H1 (cell line): ENCODE results near the gene VPS50. TPM values are rescaled to one million over a fixed set of nuclear protein-coding genes. Genes with fewer than 3 reads are reported as not detected.

Source experiments
- CTCF ChIA-PET: fragments of 300-600 bp; sonication (Branson Sonifier 250); formaldehyde crosslinking; loops from one replicate; lab custom pipeline; 2021; ENCODE audit not compliant: partially characterized antibody; lab: Charles Lee
- POLR2A ChIA-PET: fragments of 300-600 bp; sonication (Branson Sonifier 250); formaldehyde crosslinking; loops from one replicate; lab custom pipeline; 2021; ENCODE audit warnings: inconsistent platforms; ENCODE audit not compliant: partially characterized antibody; lab: Charles Lee
- DNase-seq, 2 experiments: peaks; one replicate each; pipeline versions ENCODE4 v3.0.0 to v3.0.0-alpha.2; 2010 to 2022; ENCODE audit warnings: low spot score in 2 of 2, low read depth in 1 of 2, mixed read lengths in 1 of 2
- FAIRE-seq: peaks from 2 replicates; lab custom pipeline; 2011; peaks lifted over from hg19 to GRCh38; lab: Jason Lieb, UNC
- H2AFZ ChIP-seq: 2 replicates; pipeline ENCODE4 v1.8.1; 2012; ENCODE audit warnings: low read length, inconsistent platforms
- H2AK5ac ChIP-seq: 2 replicates; pipeline ENCODE4 v1.6.1; 2013; ENCODE audit warnings: low read depth, low read length
- H2BK120ac ChIP-seq: replicated peaks from 2 replicates; pipeline ENCODE3; 2013; ENCODE audit warnings: low read depth, low read length, inconsistent platforms
- H2BK12ac ChIP-seq: 2 replicates; pipeline ENCODE4 v1.6.1; 2013; ENCODE audit warnings: low read depth, low read length
- H2BK15ac ChIP-seq: 2 replicates; pipeline ENCODE4 v1.6.1; 2013; ENCODE audit warnings: low read length
- H2BK20ac ChIP-seq: 2 replicates; pipeline ENCODE4 v1.6.1; 2013; ENCODE audit warnings: low read length
- H2BK5ac ChIP-seq: 2 replicates; pipeline ENCODE4 v1.6.1; 2013; ENCODE audit warnings: low read depth, low read length
- H3K14ac ChIP-seq: 2 replicates; pipeline ENCODE4 v1.6.1; 2013; ENCODE audit warnings: inconsistent platforms; ENCODE audit not compliant: insufficient read length
- H3K18ac ChIP-seq: 2 replicates; pipeline ENCODE4 v1.6.1; 2013; ENCODE audit warnings: low read length; ENCODE audit errors: extremely low read depth
- H3K23ac ChIP-seq: 2 replicates; pipeline ENCODE4 v1.6.1; 2013; ENCODE audit warnings: inconsistent platforms; ENCODE audit not compliant: insufficient read length
- H3K23me2 ChIP-seq: 2 replicates; pipeline ENCODE4 v1.6.1; 2013; ENCODE audit warnings: low read depth, low read length
- H3K27ac ChIP-seq: 2 replicates; pipeline ENCODE4 v1.6.1; 2011; ENCODE audit warnings: low read depth, low read length, inconsistent platforms
- H3K27me3 ChIP-seq, 4 experiments: replicated peaks in 1 of 4; 1 replicate in 1 of 4; 2 replicates in 3 of 4; pipeline versions ENCODE4 v1.6.1 to v1.8.1; 2011 to 2013; ENCODE audit warnings: low read length in 3 of 4, mild to moderate bottlenecking in 3 of 4, inconsistent platforms in 2 of 4, mixed read lengths in 2 of 4, moderate library complexity in 1 of 4; ENCODE audit not compliant: control insufficient read depth in 3 of 4, insufficient read depth in 3 of 4; ENCODE audit errors: extremely low read depth in 1 of 4
- H3K36me3 ChIP-seq, 4 experiments: 2 replicates each; pipeline versions ENCODE4 v1.6.1 to v1.8.1; 2011 to 2013; ENCODE audit warnings: mild to moderate bottlenecking in 4 of 4, low read length in 3 of 4, moderate library complexity in 2 of 4, control low read depth in 1 of 4, inconsistent platforms in 1 of 4; ENCODE audit not compliant: insufficient read depth in 4 of 4, control insufficient read depth in 2 of 4
- H3K4ac ChIP-seq: replicated peaks from 2 replicates; pipeline ENCODE3; 2013; ENCODE audit warnings: low read length, low read depth, mixed read lengths, inconsistent platforms; ENCODE audit not compliant: insufficient read length
- H3K4me1 ChIP-seq, 4 experiments: replicated peaks in 1 of 4; 1 replicate in 1 of 4; 2 replicates in 3 of 4; pipeline versions ENCODE4 v1.6.1 to v1.8.1; 2011 to 2013; ENCODE audit warnings: low read length in 3 of 4, inconsistent platforms in 2 of 4, mixed read lengths in 1 of 4; ENCODE audit not compliant: insufficient read depth in 4 of 4, control insufficient read depth in 3 of 4
- H3K4me2 ChIP-seq, 2 experiments: 2 replicates each; pipeline versions ENCODE4 v1.6.1 to v1.8.1; 2011 to 2013; ENCODE audit warnings: low read depth in 2 of 2, low read length in 2 of 2, control low read depth in 1 of 2, inconsistent platforms in 1 of 2, mild to moderate bottlenecking in 1 of 2; ENCODE audit not compliant: insufficient read depth in 1 of 2
- H3K4me3 ChIP-seq, 4 experiments: fragments of 200-600, 300-600 bp in 1 of 4; sonication (generic), shearing (Covaris generic), sonication (Bioruptor Twin) in 1 of 4; 2 replicates each; pipeline versions ENCODE4 v1.5.1 to v1.8.1; 2011 to 2016; ENCODE audit warnings: low read length in 4 of 4, low read depth in 3 of 4, control low read depth in 2 of 4, inconsistent platforms in 2 of 4, mild to moderate bottlenecking in 2 of 4, mixed read lengths in 1 of 4, moderate library complexity in 1 of 4; ENCODE audit not compliant: insufficient read depth in 2 of 4; ENCODE audit errors: extremely low read depth in 1 of 4
- H3K56ac ChIP-seq: replicated peaks from 2 replicates; pipeline ENCODE3; 2013; ENCODE audit warnings: low read depth, mild to moderate bottlenecking, mixed read lengths, low read length, inconsistent platforms; ENCODE audit not compliant: insufficient read length
- H3K79me1 ChIP-seq: 2 replicates; pipeline ENCODE4 v1.6.1; 2013; ENCODE audit warnings: low read depth, low read length, control low read depth
- H3K79me2 ChIP-seq, 2 experiments: 2 replicates each; pipeline versions ENCODE4 v1.6.1 to v1.8.1; 2012 to 2013; ENCODE audit warnings: low read length in 2 of 2, mild to moderate bottlenecking in 2 of 2, inconsistent platforms in 1 of 2; ENCODE audit not compliant: insufficient read depth in 2 of 2, control insufficient read depth in 1 of 2
- H3K9ac ChIP-seq, 4 experiments: replicated peaks in 1 of 4; 1 replicate in 1 of 4; 2 replicates in 3 of 4; pipeline versions ENCODE4 v1.6.1 to v1.8.1; 2011 to 2013; ENCODE audit warnings: low read depth in 3 of 4, low read length in 3 of 4, control low read depth in 2 of 4, mild to moderate bottlenecking in 2 of 4, moderate library complexity in 2 of 4, inconsistent platforms in 1 of 4; ENCODE audit errors: extremely low read depth in 1 of 4
- H3K9me3 ChIP-seq, 2 experiments: 2 replicates each; pipeline versions ENCODE4 v1.6.1 to v1.8.1; 2012 to 2013; ENCODE audit warnings: mild to moderate bottlenecking in 2 of 2, moderate library complexity in 2 of 2, control low read depth in 1 of 2, inconsistent platforms in 1 of 2, low read depth in 1 of 2, low read length in 1 of 2, mixed read lengths in 1 of 2; ENCODE audit not compliant: insufficient read depth in 2 of 2
- H4K20me1 ChIP-seq, 2 experiments: replicated peaks in 1 of 2; 2 replicates each; pipeline versions ENCODE3 to v1.8.1; 2011 to 2013; ENCODE audit warnings: inconsistent platforms in 2 of 2, low read length in 2 of 2, mild to moderate bottlenecking in 1 of 2; ENCODE audit not compliant: insufficient read depth in 2 of 2, control insufficient read depth in 1 of 2
- H4K5ac ChIP-seq: 2 replicates; pipeline ENCODE4 v1.6.1; 2013; ENCODE audit warnings: low read length, low read depth, mixed read lengths, inconsistent platforms; ENCODE audit not compliant: insufficient read length
- H4K8ac ChIP-seq: 2 replicates; pipeline ENCODE4 v1.8.0; 2013; ENCODE audit warnings: mild to moderate bottlenecking, moderate library complexity, low read length, inconsistent platforms; ENCODE audit not compliant: insufficient read depth; ENCODE audit errors: extremely low read depth
- H4K91ac ChIP-seq: replicated peaks from 2 replicates; pipeline ENCODE3; 2013; ENCODE audit warnings: low read length, mixed read lengths, inconsistent platforms; ENCODE audit not compliant: insufficient read length
- CBX5 ChIP-seq: fragments of 300-800, 300-1000 bp; sonication (generic); IDR thresholded peaks from 2 replicates; pipeline ENCODE4 v1.7.1; 2016; ENCODE audit warnings: antibody characterized with exemption, low read length, low read depth
- TBP ChIP-seq: IDR thresholded peaks from 2 replicates; pipeline ENCODE4 v1.6.1; 2011; ENCODE audit warnings: low read depth, low read length, improper control_type of control experiment
- TCF12 ChIP-seq: IDR thresholded peaks from 2 replicates; pipeline ENCODE4 v1.6.1; 2011; ENCODE audit warnings: low read depth, mild to moderate bottlenecking, low read length
- WGBS, 2 experiments: shearing (Covaris generic) in 1 of 2; methylation state at CpG; one replicate each; pipeline versions ENCODE4 v1.1.6 to v1.1.7; 2013 to 2015; ENCODE audit warnings: low lambda C conversion rate in 2 of 2, mixed read lengths in 2 of 2, inconsistent platforms in 1 of 2, low coverage in 1 of 2, missing lambda C conversion rate in 1 of 2; ENCODE audit not compliant: insufficient replicate concordance in 2 of 2, insufficient coverage in 1 of 2, insufficient read length in 1 of 2; ENCODE audit errors: extremely low coverage in 1 of 2, missing lambda C conversion rate in 1 of 2; 5-methylcytosine and 5-hydroxymethylcytosine counted together
- polyA plus RNA-seq, 7 experiments: library from polyadenylated mRNA; depleted of rRNA in 3 of 7; stranded (reverse) in 5 of 7; unstranded in 2 of 7; fragments of >200 nt in 5 of 7; fragments of 200-250 nt in 2 of 7; gene quantifications; 1 replicate in 5 of 7; 2 replicates in 1 of 7; 4 replicates in 1 of 7; pipeline versions ENCODE4 v1.2.1 to v1.2.3, GENCODE V29; 2011 to 2013; ENCODE audit warnings: missing spikeins in 2 of 7, mixed read lengths in 2 of 7
- total RNA-seq: library from RNA; stranded (reverse); fragmentation: NEBNext Ultra II Directional; extraction: Animal tissue kit (Norgen Biotek cat#: 25700); gene quantifications from 2 replicates; pipeline ENCODE4 v1.2.1, GENCODE V29; 2021

Gene VPS50
- total and polyA plus RNA-seq, 2 of the 8 experiments (the other 6 are each of a cell fraction or from before 2014, with no cell fraction given), result 3.7 to 9.3 TPM

- Histone ChIP-seq H3K23ac (no peak overlapping the region), H3K4ac (no peak overlapping the region), H2BK15ac (no peak overlapping the region), H3K27me3 (no peaks in the 10 kb centered on the region), H3K4me2 (no peak overlapping the region), H4K5ac (no peak overlapping the region), H3K9ac (no peak overlapping the region), H3K14ac (no peak overlapping the region), H4K8ac (no peak overlapping the region), H3K36me3 (no peaks in the 10 kb centered on the region), H4K20me1 (no peaks in the 10 kb centered on the region), H2BK5ac (no peak overlapping the region), H3K56ac (no peak overlapping the region), H4K91ac (no peak overlapping the region), H2AK5ac (no peak overlapping the region)
- no peak for DNase-seq
- ChIA-PET POLR2A (no interaction called here), CTCF (interaction anchor here (1.0 to 1.4 kb wide), 2 partner anchors 9 to 12 kb away, joined by 3 to 7 read pairs; no protein-coding TSS in a partner anchor)
- 93% methylated on average over 3 of the region's 3 CpGs; no CpG with 5 or more reads in 1 of the 2 experiments for WGBS, 2 experiments
- FAIRE-seq, result no peak
- TF ChIP-seq TCF12 (no peak), CBX5 (no peak), TBP (no peak)
- TF ChIP-seq, all 59 proteins: peak for 0
- H3K23me2 ChIP-seq, result no peaks in the 10 kb centered on the region
- H3K79me1 ChIP-seq, result no peaks in the 10 kb centered on the region
- no peak overlapping the region for H2AFZ ChIP-seq
- no peak overlapping the region for H2BK12ac ChIP-seq
- no peak overlapping the region for H3K18ac ChIP-seq
- no peak overlapping the region for H3K27ac ChIP-seq
- no peaks in the 10 kb centered on the region for H3K9me3 ChIP-seq
- H3K4me3 ChIP-seq, result no peak overlapping the region
- H2BK20ac ChIP-seq, result no peak overlapping the region
- no peaks in the 10 kb centered on the region for H3K79me2 ChIP-seq
- H3K4me1 ChIP-seq, result no peaks in the 10 kb centered on the region
- H2BK120ac ChIP-seq, result no peak overlapping the region
These were observed 95.0 kb downstream of the VPS50 start for GRCh38 chr7:93327006-93327633.
